Endothelial cell of umbilical vein (primary cell): Measurements from ENCODE around the gene STK17B. TPM values are rescaled to one million over a fixed set of nuclear protein-coding genes. Genes with fewer than 3 reads are reported as not detected.

Experiments
- BruUV-seq: library from RNA; stranded (reverse); fragments of 400-500 nt; replicated peaks from 2 replicates; lab custom pipeline; 2021; lab: Mats Ljungman, UMichigan
- CTCF ChIA-PET: fragments of 300-600, 350-600 bp; sonication (Branson Sonifier 250); formaldehyde crosslinking; loops from one replicate; lab custom pipeline; 2021; ENCODE audit warnings: antibody characterized with exemption, inconsistent platforms; lab: Charles Lee
- POLR2A ChIA-PET: fragments of 300-600, 350-600 bp; sonication (Branson Sonifier 250); formaldehyde crosslinking; loops from one replicate; lab custom pipeline; 2021; ENCODE audit warnings: antibody characterized with exemption, inconsistent platforms; lab: Charles Lee
- DNase-seq: peaks from one replicate; pipeline ENCODE4 v3.0.0-alpha.2; 2011; ENCODE audit warnings: low read depth, low spot score
- FAIRE-seq: peaks from 2 replicates; lab custom pipeline; 2011; peaks lifted over from hg19 to GRCh38; lab: Jason Lieb, UNC
- H2AFZ ChIP-seq: 2 replicates; pipeline ENCODE4 v1.6.0; 2012; ENCODE audit warnings: low read depth, low read length, control low read depth, inconsistent platforms
- H3K27ac ChIP-seq: 2 replicates; pipeline ENCODE4 v1.5.1; 2011; ENCODE audit warnings: low read depth, mild to moderate bottlenecking, control low read depth, low read length, moderate library complexity; ENCODE audit not compliant: insufficient read depth
- H3K27me3 ChIP-seq, 2 experiments: 2 replicates each; pipeline versions ENCODE4 v1.6.0 to v1.6.1; 2011; ENCODE audit warnings: low read length in 2 of 2, mixed read lengths in 1 of 2; ENCODE audit not compliant: control insufficient read depth in 2 of 2, insufficient read depth in 2 of 2
- H3K36me3 ChIP-seq, 2 experiments: 2 replicates in 1 of 2; 3 replicates in 1 of 2; pipeline ENCODE4 v1.5.1; 2011; ENCODE audit warnings: low read length in 2 of 2, mild to moderate bottlenecking in 1 of 2, moderate library complexity in 1 of 2; ENCODE audit not compliant: control insufficient read depth in 2 of 2, insufficient read depth in 2 of 2; ENCODE audit errors: extremely low read depth in 1 of 2
- H3K4me1 ChIP-seq: 3 replicates; pipeline ENCODE4 v1.5.1; 2011; ENCODE audit warnings: mild to moderate bottlenecking, low read length; ENCODE audit not compliant: control insufficient read depth, insufficient read depth; ENCODE audit errors: extremely low read depth
- H3K4me2 ChIP-seq: 2 replicates; pipeline ENCODE4 v1.6.1; 2011; ENCODE audit warnings: low read length, control low read depth, mixed read lengths; ENCODE audit not compliant: insufficient read depth
- H3K4me3 ChIP-seq, 3 experiments: fragments of 200-600 bp in 1 of 3; sonication (generic), shearing (Covaris generic) in 1 of 3; replicated peaks in 1 of 3; 2 replicates each; pipeline ENCODE4 v1.5.1; 2011 to 2016; ENCODE audit warnings: control low read depth in 3 of 3, low read length in 3 of 3, mild to moderate bottlenecking in 2 of 3, inconsistent platforms in 1 of 3, low read depth in 1 of 3, moderate library complexity in 1 of 3; ENCODE audit not compliant: insufficient read depth in 1 of 3
- H3K79me2 ChIP-seq: 2 replicates; pipeline ENCODE4 v1.6.0; 2012; ENCODE audit warnings: low read length, inconsistent platforms; ENCODE audit not compliant: control insufficient read depth, insufficient read depth
- H3K9ac ChIP-seq: replicated peaks from 2 replicates; pipeline ENCODE3; 2011; ENCODE audit warnings: low read length, control low read depth; ENCODE audit not compliant: insufficient read depth; ENCODE audit errors: extremely low read depth
- H3K9me1 ChIP-seq: replicated peaks from 3 replicates; pipeline ENCODE4 v1.6.0; 2011; ENCODE audit warnings: mild to moderate bottlenecking, low read length; ENCODE audit not compliant: control insufficient read depth, insufficient read depth; ENCODE audit errors: extremely low read depth
- H3K9me3 ChIP-seq: replicated peaks from 2 replicates; pipeline ENCODE4 v1.5.1; 2012; ENCODE audit warnings: low read length, inconsistent platforms; ENCODE audit not compliant: control insufficient read depth, insufficient read depth
- H4K20me1 ChIP-seq: replicated peaks from 2 replicates; pipeline ENCODE3; 2011; ENCODE audit warnings: mild to moderate bottlenecking, low read length; ENCODE audit not compliant: control insufficient read depth, insufficient read depth; ENCODE audit errors: extremely low read depth
- EZH2 ChIP-seq: IDR thresholded peaks from 2 replicates; pipeline ENCODE4 v1.6.1; 2012; ENCODE audit warnings: borderline replicate concordance, low read depth, mild to moderate bottlenecking, moderate library complexity, low read length, inconsistent platforms; ENCODE audit not compliant: severe bottlenecking
- FOS ChIP-seq: IDR thresholded peaks from 2 replicates; pipeline ENCODE4 v1.6.1; 2011; ENCODE audit warnings: mild to moderate bottlenecking, low read length, moderate library complexity, borderline replicate concordance; ENCODE audit not compliant: insufficient read depth
- GATA2 ChIP-seq: IDR thresholded peaks from 2 replicates; pipeline ENCODE4 v1.7.0; 2011; ENCODE audit warnings: low read depth, mild to moderate bottlenecking, moderate library complexity, mixed read lengths, low read length; ENCODE audit not compliant: insufficient read length, insufficient read depth
- JUN ChIP-seq: IDR thresholded peaks from 2 replicates; pipeline ENCODE4 v1.6.1; 2011; ENCODE audit warnings: borderline replicate concordance, low read depth; ENCODE audit not compliant: insufficient read length, insufficient read depth
- POLR2A ChIP-seq: IDR thresholded peaks from 2 replicates; pipeline ENCODE4 v1.6.1; 2012; ENCODE audit warnings: low read depth, mild to moderate bottlenecking, control low read depth, low read length
- POLR2AphosphoS5 ChIP-seq: IDR thresholded peaks from 2 replicates; pipeline ENCODE4 v1.6.1; 2012; ENCODE audit warnings: low read depth, mild to moderate bottlenecking, control low read depth, low read length, moderate library complexity; ENCODE audit not compliant: insufficient read depth
- dilution Hi-C: fragments of 300-500 bp; cut with MboI; formaldehyde crosslinking; loops from one replicate; pipeline ENCODE4 v1.15.0; 2019; ENCODE audit warnings: low sequenced_read_pairs; ENCODE audit not compliant: extremely low pct_ligation_motif_present
- intact Hi-C: fragments of 100-400 bp; cut with micrococcal nuclease; formaldehyde crosslinking; loops from one replicate; pipeline ENCODE4 v1.10.0; 2022
- polyA plus RNA-seq, 4 experiments: library from polyadenylated mRNA; depleted of rRNA in 3 of 4; stranded (reverse) in 3 of 4; unstranded in 1 of 4; fragments of >200 nt; gene quantifications; 2 replicates each; pipeline versions ENCODE4 v1.2.1 to v1.2.3, GENCODE V29; 2011 to 2012; ENCODE audit warnings: missing spikeins in 1 of 4
- total RNA-seq: library from RNA; stranded (reverse); gene quantifications from 2 replicates; pipeline ENCODE4 v1.2.3, GENCODE V29; 2021
- TF ChIP-seq, protein P1 (sequence below): IDR thresholded peaks from 2 replicates; pipeline ENCODE4 v1.6.1; 2011; ENCODE audit not compliant: insufficient read depth, insufficient read length
- TF ChIP-seq, protein P2 (sequence below), 2 donors: IDR thresholded peaks; 1 replicate in 1 of 2; 2 replicates in 1 of 2; pipeline ENCODE4 v1.5.1; 2011; ENCODE audit warnings: low read length in 2 of 2, mild to moderate bottlenecking in 2 of 2, moderate library complexity in 2 of 2, control low read depth in 1 of 2, inconsistent platforms in 1 of 2, low read depth in 1 of 2; ENCODE audit not compliant: insufficient read depth in 1 of 2; ENCODE audit errors: extremely low read depth in 1 of 2

STK17B gene
- total and polyA plus RNA-seq, 2 donors (not counting 3 experiments of a cell fraction or from before 2014, with no cell fraction given): 2.5 to 16.6 TPM

DNA sequence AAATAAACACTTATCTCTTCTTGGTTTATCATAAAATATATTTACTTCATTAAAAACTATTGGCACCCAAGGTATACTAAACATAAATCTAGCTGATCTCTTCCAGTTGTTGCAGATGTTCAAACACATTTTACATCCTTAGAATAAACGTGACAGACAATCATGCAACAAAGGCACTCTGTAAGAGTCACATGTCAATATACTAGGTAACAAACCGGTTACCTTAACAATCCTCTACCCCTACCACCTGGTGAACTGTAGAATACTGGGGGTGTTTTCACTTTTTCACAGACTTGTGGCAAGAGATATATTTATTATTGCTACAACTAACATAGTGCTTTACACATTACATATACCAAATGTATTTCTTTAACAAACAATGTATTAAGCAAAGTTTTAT is 15.8 kb downstream of the STK17B start:
- POLR2A ChIA-PET: no interaction called here
- TF ChIP-seq JUN: no peak
- no peak for TF ChIP-seq GATA2
- TF ChIP-seq, protein P1, sequence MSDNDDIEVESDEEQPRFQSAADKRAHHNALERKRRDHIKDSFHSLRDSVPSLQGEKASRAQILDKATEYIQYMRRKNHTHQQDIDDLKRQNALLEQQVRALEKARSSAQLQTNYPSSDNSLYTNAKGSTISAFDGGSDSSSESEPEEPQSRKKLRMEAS: no peak
- TF ChIP-seq EZH2: no peak
- TF ChIP-seq POLR2AphosphoS5: no peak
- no peak for TF ChIP-seq POLR2A
- TF ChIP-seq FOS: no peak
- TF ChIP-seq, protein P2, sequence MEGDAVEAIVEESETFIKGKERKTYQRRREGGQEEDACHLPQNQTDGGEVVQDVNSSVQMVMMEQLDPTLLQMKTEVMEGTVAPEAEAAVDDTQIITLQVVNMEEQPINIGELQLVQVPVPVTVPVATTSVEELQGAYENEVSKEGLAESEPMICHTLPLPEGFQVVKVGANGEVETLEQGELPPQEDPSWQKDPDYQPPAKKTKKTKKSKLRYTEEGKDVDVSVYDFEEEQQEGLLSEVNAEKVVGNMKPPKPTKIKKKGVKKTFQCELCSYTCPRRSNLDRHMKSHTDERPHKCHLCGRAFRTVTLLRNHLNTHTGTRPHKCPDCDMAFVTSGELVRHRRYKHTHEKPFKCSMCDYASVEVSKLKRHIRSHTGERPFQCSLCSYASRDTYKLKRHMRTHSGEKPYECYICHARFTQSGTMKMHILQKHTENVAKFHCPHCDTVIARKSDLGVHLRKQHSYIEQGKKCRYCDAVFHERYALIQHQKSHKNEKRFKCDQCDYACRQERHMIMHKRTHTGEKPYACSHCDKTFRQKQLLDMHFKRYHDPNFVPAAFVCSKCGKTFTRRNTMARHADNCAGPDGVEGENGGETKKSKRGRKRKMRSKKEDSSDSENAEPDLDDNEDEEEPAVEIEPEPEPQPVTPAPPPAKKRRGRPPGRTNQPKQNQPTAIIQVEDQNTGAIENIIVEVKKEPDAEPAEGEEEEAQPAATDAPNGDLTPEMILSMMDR (IDR thresholded peaks at IDR 0.05; ENCODE audit: extremely low read depth in 1 of 2, insufficient read depth in 1 of 2, low read depth in 1 of 2, low read length in 2 of 2): no peak
- no peaks in the 10 kb centered on the region for H3K9me3 ChIP-seq
- no peaks in the 10 kb centered on the region for H4K20me1 ChIP-seq
- dilution Hi-C loops: no loop called here
- DNase-seq: no peak
- no peaks in the 10 kb centered on the region for H3K27me3 ChIP-seq
- BruUV-seq: no TSS peak
- peaks cover 0 to 4% of the 10 kb centered on the region in 2 experiments for H3K36me3 ChIP-seq
- no peak overlapping the region for H3K4me3 ChIP-seq
- H3K4me2 ChIP-seq: no peak overlapping the region
- H2AFZ ChIP-seq: no peak overlapping the region
- no peak overlapping the region for H3K27ac ChIP-seq
- CTCF ChIA-PET: no interaction called here
- intact Hi-C loops: no loop called here
- peaks cover 9% of the 10 kb centered on the region for H3K4me1 ChIP-seq
- FAIRE-seq: no peak
- H3K79me2 ChIP-seq: peaks cover 3% of the 10 kb centered on the region
- H3K9ac ChIP-seq: no peak overlapping the region
- H3K9me1 ChIP-seq: no peaks in the 10 kb centered on the region
